Adipocyte (in vitro differentiated cells): Measurements from ENCODE around the gene LSM4.
A peak's percentile ranks its signal among the peaks of the same experiment; 100 is the strongest.
"Not testable (repeated sequence)": the region's sequence is repeated elsewhere in the genome, so short reads cannot be mapped to it uniquely, and the experiment has no call there.

Experiments
- DNase-seq: peaks from one replicate; pipeline ENCODE4 v3.0.0-alpha.2; 2015; ENCODE audit warnings: low read depth
- H3K27me3 ChIP-seq: replicated peaks from 2 replicates; pipeline ENCODE4 v1.7.0; 2013; ENCODE audit warnings: mild to moderate bottlenecking, low read length, moderate library complexity; ENCODE audit not compliant: control insufficient read depth, insufficient read depth
- H3K36me3 ChIP-seq: 2 replicates; pipeline ENCODE4 v1.7.0; 2013; ENCODE audit warnings: low read length, mild to moderate bottlenecking, moderate library complexity; ENCODE audit not compliant: control insufficient read depth, insufficient read depth, severe bottlenecking
- H3K4me1 ChIP-seq: 2 replicates; pipeline ENCODE4 v1.7.0; 2013; ENCODE audit warnings: mild to moderate bottlenecking, low read length, moderate library complexity; ENCODE audit not compliant: control insufficient read depth, insufficient read depth
- H3K4me3 ChIP-seq: 2 replicates; pipeline ENCODE4 v1.7.0; 2013; ENCODE audit warnings: mild to moderate bottlenecking, low read length, moderate library complexity
- H3K9ac ChIP-seq: 2 replicates; pipeline ENCODE4 v1.7.0; 2013; ENCODE audit warnings: mild to moderate bottlenecking, low read length, moderate library complexity
- H3K9me3 ChIP-seq: 2 replicates; pipeline ENCODE4 v1.7.0; 2013; ENCODE audit warnings: mild to moderate bottlenecking, low read length, moderate library complexity; ENCODE audit not compliant: control insufficient read depth

Gene LSM4

GRCh38 chr19:18340190-18340989 lies 17.5 kb upstream of the LSM4 start, which contains the start of gene PGPEP1:
TSS of gene PGPEP1 (plus strand) at chr19:18340598. CDS start at chr19:18340682, 84 bp downstream.
- Histone ChIP-seq H3K9me3 (no peaks in the 10 kb centered on the region), H3K27me3 (no peaks in the 10 kb centered on the region), H3K36me3 (peaks cover 6% of the 10 kb centered on the region), H3K4me3 (peak within 1 kb of the TSS; percentile 87), H3K9ac (peak within 1 kb of the TSS; percentile 87), H3K4me1 (peaks cover 10% of the 10 kb centered on the region)
- peak; percentile 82 for DNase-seq

- H3K27me3 ChIP-seq: no peaks in the 10 kb centered on the region
- H3K4me3 ChIP-seq: peak overlapping the region; percentile 87
Observed at GRCh38 chr19:18339723-18340122, 16.8 kb upstream of the LSM4 start.

GRCh38 chr19:18338541-18338940 lies 15.7 kb upstream of the LSM4 start:
- DNase-seq: no peak
- Histone ChIP-seq H3K27me3 (no peaks in the 10 kb centered on the region), H3K4me3 (no peak overlapping the region), H3K9me3 (no peaks in the 10 kb centered on the region), H3K4me1 (peaks cover 10% of the 10 kb centered on the region), H3K9ac (no peak overlapping the region), H3K36me3 (peaks cover 6% of the 10 kb centered on the region)

More at GRCh38 chr19:18339723-18340122, 16.8 kb upstream of the LSM4 start:
- Histone ChIP-seq H3K4me1 (peaks cover 10% of the 10 kb centered on the region), H3K9ac (peak overlapping the region; percentile 87), H3K9me3 (no peaks in the 10 kb centered on the region), H3K36me3 (peaks cover 6% of the 10 kb centered on the region)
- DNase-seq: peak; percentile 27

- Histone ChIP-seq H3K9ac (no peak overlapping the region), H3K9me3 (no peaks in the 10 kb centered on the region), H3K4me3 (no peak overlapping the region), H3K27me3 (no peaks in the 10 kb centered on the region), H3K4me1 (peaks cover 6% of the 10 kb centered on the region), H3K36me3 (no peaks in the 10 kb centered on the region)
- DNase-seq: no peak
Observed at GRCh38 chr19:18336121-18336520, 13.2 kb upstream of the LSM4 start.

- no peak overlapping the region for H3K4me3 ChIP-seq
- H3K9me3 ChIP-seq: no peaks in the 10 kb centered on the region
- H3K9ac ChIP-seq: no peak overlapping the region
- H3K27me3 ChIP-seq: no peaks in the 10 kb centered on the region
- no peak for DNase-seq
- no peaks in the 10 kb centered on the region for H3K36me3 ChIP-seq
- H3K4me1 ChIP-seq: peaks cover 9% of the 10 kb centered on the region
Observed at GRCh38 chr19:18333680-18334079, 10.8 kb upstream of the LSM4 start.

- Histone ChIP-seq H3K4me1 (peaks cover 10% of the 10 kb centered on the region), H3K9me3 (no peaks in the 10 kb centered on the region), H3K36me3 (no peaks in the 10 kb centered on the region), H3K9ac (no peak overlapping the region), H3K27me3 (no peaks in the 10 kb centered on the region), H3K4me3 (no peak overlapping the region)
- DNase-seq: no peak
Observed at GRCh38 chr19:18332917-18333530, 10.1 kb upstream of the LSM4 start.

GRCh38 chr19:18330868-18331267 lies 8.0 kb upstream of the LSM4 start:
- Histone ChIP-seq H3K27me3 (no peaks in the 10 kb centered on the region), H3K9ac (no peak overlapping the region), H3K4me1 (peaks cover 10% of the 10 kb centered on the region), H3K4me3 (no peak overlapping the region), H3K36me3 (no peaks in the 10 kb centered on the region), H3K9me3 (no peaks in the 10 kb centered on the region)
- no peak for DNase-seq

- peaks cover 10% of the 10 kb centered on the region for H3K4me1 ChIP-seq
- H3K36me3 ChIP-seq: no peaks in the 10 kb centered on the region
- DNase-seq: no peak
- H3K9ac ChIP-seq: peak overlapping the region; percentile 79
- no peaks in the 10 kb centered on the region for H3K27me3 ChIP-seq
- peak overlapping the region; percentile 73 for H3K4me3 ChIP-seq
- H3K9me3 ChIP-seq: no peaks in the 10 kb centered on the region
Observed at GRCh38 chr19:18329035-18329376, 6.1 kb upstream of the LSM4 start.

GRCh38 chr19:18328340-18329034 lies 5.6 kb upstream of the LSM4 start:
- Histone ChIP-seq H3K9ac (peak overlapping the region; percentile 79), H3K9me3 (no peaks in the 10 kb centered on the region), H3K4me1 (peaks cover 14% of the 10 kb centered on the region), H3K4me3 (peak overlapping the region; percentile 73), H3K27me3 (no peaks in the 10 kb centered on the region), H3K36me3 (no peaks in the 10 kb centered on the region)
- DNase-seq: peak; percentile 99

- Histone ChIP-seq H3K9ac (no peak overlapping the region), H3K9me3 (no peaks in the 10 kb centered on the region), H3K4me3 (no peak overlapping the region), H3K36me3 (no peaks in the 10 kb centered on the region), H3K27me3 (no peaks in the 10 kb centered on the region), H3K4me1 (peaks cover 24% of the 10 kb centered on the region)
- DNase-seq: no peak
Observed at GRCh38 chr19:18326772-18327171, 3.9 kb upstream of the LSM4 start.

- Histone ChIP-seq H3K4me1 (peaks cover 27% of the 10 kb centered on the region), H3K9ac (peak overlapping the region; percentile 91)
- H3K9me3 ChIP-seq, H3K27me3 ChIP-seq, H3K4me3 ChIP-seq, H3K36me3 ChIP-seq, DNase-seq: not testable (repeated sequence)
Observed at GRCh38 chr19:18324373-18324731, 1.5 kb upstream of the LSM4 start.
